Measurements from ENCODE around the gene PLCXD1.
"Not testable (repeated sequence)": the region's sequence is repeated elsewhere in the genome, so short reads cannot be mapped to it uniquely, and the experiment has no call there.

GRCh38 chrX:232278-232655 is 48.9 kb upstream of the PLCXD1 start:
- TF ChIP-seq RCOR1 (IDR thresholded peaks at IDR 0.05; ENCODE audit: low read depth, low read length); BHLHE40 (IDR thresholded peaks at IDR 0.05; ENCODE audit: low read depth, low read length); MAFK (IDR thresholded peaks at IDR 0.05; ENCODE audit: partially characterized antibody); ESRRA (IDR thresholded peaks at IDR 0.05; ENCODE audit: borderline replicate concordance, low read length); FOSL2 (IDR thresholded peaks at IDR 0.05); FOSL2 (CRISPR knock-in tag; IDR thresholded peaks at IDR 0.05); POLR2A (IDR thresholded peaks at IDR 0.05; ENCODE audit: low read length); EHMT2 (IDR thresholded peaks at IDR 0.05; ENCODE audit: low read depth); BCL3 (IDR thresholded peaks at IDR 0.05); MYC (IDR thresholded peaks at IDR 0.05; ENCODE audit: borderline replicate concordance, low read length); HOXA7 (CRISPR knock-in tag; IDR thresholded peaks at IDR 0.05): not testable (repeated sequence)
- TF ChIP-seq, protein P1, sequence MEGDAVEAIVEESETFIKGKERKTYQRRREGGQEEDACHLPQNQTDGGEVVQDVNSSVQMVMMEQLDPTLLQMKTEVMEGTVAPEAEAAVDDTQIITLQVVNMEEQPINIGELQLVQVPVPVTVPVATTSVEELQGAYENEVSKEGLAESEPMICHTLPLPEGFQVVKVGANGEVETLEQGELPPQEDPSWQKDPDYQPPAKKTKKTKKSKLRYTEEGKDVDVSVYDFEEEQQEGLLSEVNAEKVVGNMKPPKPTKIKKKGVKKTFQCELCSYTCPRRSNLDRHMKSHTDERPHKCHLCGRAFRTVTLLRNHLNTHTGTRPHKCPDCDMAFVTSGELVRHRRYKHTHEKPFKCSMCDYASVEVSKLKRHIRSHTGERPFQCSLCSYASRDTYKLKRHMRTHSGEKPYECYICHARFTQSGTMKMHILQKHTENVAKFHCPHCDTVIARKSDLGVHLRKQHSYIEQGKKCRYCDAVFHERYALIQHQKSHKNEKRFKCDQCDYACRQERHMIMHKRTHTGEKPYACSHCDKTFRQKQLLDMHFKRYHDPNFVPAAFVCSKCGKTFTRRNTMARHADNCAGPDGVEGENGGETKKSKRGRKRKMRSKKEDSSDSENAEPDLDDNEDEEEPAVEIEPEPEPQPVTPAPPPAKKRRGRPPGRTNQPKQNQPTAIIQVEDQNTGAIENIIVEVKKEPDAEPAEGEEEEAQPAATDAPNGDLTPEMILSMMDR (IDR thresholded peaks at IDR 0.05), result not testable (repeated sequence)

Data from A549 (cell line).